GM10266 (cell line): Measurements from ENCODE around the gene ACACB.
A peak's percentile ranks its signal among the peaks of the same experiment; 100 is the strongest.

Experiments
- DNase-seq: peaks from one replicate; pipeline ENCODE4 v3.0.0; 2012; ENCODE audit errors: extremely low spot score
- TF ChIP-seq, protein P1 (sequence below): IDR thresholded peaks from 2 replicates; pipeline ENCODE4 v1.5.1; 2012; ENCODE audit warnings: mild to moderate bottlenecking, low read depth; ENCODE audit not compliant: control insufficient read depth, insufficient read depth; ENCODE audit errors: missing control alignments

ACACB gene

DNA sequence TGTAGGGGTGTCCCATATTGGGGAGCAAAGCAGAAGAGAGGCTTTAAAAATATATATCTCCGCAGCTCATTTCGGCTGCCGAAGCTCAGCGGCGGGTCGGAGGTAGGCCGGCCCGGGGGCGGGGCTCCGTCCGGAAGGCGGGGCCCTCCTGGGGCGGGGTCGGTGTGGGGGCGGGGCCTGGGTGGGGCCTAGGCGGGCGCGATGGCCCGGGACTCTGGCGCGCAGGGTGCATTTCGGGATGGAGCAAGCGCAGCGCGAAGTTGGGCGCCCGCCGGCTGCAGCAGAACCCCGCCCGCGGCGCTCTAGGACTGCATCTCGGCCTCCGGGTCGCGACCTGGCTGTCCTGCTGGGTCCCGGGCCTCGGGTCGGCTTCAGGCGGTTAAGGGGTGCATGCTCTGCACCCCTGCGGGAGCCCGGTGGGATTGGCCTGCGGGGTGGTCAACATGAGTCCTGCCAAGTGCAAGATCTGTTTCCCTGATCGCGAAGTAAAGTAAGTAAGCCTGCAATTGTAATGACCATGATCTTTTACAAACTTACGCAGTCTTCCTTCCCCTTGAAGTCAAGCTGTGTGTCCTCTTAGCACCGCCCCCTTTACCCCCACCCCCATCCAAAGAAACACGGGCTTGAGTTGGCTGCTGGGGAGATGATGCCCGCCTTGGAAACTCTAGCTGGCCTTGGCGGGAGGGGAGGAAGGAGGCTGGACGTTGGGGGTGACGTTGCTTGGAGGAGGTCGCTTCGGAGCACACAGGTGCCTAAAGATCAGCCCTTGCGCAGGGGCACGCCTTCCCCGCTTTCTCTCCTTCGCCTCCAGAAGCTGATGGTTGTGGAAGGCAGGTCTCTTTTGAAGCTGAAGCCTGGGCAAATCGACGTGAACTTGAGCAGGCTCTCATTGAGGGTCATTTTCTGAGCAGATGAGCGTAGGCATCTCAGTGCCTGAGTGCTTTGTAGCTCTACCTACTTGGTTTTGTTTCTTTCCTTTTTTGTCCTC, 38.4 kb downstream of the ACACB start:
- TF ChIP-seq, protein P1, sequence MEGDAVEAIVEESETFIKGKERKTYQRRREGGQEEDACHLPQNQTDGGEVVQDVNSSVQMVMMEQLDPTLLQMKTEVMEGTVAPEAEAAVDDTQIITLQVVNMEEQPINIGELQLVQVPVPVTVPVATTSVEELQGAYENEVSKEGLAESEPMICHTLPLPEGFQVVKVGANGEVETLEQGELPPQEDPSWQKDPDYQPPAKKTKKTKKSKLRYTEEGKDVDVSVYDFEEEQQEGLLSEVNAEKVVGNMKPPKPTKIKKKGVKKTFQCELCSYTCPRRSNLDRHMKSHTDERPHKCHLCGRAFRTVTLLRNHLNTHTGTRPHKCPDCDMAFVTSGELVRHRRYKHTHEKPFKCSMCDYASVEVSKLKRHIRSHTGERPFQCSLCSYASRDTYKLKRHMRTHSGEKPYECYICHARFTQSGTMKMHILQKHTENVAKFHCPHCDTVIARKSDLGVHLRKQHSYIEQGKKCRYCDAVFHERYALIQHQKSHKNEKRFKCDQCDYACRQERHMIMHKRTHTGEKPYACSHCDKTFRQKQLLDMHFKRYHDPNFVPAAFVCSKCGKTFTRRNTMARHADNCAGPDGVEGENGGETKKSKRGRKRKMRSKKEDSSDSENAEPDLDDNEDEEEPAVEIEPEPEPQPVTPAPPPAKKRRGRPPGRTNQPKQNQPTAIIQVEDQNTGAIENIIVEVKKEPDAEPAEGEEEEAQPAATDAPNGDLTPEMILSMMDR: no peak
- DNase-seq: peak; percentile 93

DNA sequence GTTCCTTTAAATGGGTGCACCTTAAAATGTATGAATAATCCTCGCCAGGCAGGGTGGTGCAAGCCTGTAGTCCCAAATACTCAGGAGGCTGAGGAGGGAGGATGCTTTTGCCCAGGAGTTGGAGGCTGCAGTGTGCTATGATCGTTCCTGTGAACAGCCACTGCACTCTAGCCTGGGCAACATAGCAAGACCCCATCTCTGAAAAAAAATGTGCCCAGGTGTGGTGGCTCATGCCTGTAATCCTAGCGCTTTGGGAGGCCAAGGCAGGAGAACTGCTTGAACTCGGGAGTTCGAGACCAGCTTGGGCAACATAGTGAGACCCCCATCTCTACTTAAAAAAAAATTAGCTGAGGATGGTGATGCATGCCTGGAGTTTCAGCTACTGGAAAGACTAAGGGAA, 39.6 kb downstream of the ACACB start:
- DNase-seq: no peak
- TF ChIP-seq, protein P1: no peak

DNA sequence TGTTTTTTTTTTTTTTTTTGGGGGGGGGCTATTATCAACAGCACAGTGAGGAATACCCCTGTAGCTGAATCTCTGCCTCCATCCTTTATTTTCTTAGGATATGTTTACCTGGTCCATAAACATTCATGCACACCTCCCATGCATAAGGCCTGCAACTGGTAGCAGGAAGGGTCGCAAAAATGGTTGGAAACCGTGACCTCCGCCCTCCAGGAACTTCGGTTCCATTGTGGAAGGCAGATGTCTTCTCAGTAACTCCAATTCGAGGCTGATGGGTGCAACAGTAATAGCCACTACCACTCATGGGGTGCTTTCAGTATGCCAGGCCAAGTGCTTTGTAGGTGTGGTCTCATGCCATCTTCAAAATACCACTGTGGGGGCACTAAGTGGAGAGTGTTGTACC, 40.2 kb downstream of the ACACB start:
- TF ChIP-seq, protein P1: no peak
- DNase-seq: no peak

DNA sequence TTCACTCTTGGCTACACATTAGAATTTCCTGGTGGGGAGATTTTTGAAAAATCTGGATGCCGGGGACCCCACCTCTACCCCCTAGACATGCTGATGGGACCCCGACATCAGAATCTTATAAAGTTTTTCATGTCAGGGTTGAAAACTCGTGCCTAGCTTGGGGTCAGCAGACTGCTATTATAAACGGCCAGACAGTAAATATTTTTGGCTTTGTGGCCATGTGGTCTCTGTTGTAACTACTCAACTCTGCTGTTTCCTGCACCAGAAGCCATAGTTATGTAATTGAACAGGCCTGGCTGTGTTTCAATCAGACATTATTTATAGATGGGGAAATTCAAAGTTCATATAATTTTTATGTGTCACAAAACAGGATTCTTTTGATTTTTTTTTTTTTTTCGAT, 41.6 kb downstream of the ACACB start:
- TF ChIP-seq, protein P1: no peak
- no peak for DNase-seq

DNA sequence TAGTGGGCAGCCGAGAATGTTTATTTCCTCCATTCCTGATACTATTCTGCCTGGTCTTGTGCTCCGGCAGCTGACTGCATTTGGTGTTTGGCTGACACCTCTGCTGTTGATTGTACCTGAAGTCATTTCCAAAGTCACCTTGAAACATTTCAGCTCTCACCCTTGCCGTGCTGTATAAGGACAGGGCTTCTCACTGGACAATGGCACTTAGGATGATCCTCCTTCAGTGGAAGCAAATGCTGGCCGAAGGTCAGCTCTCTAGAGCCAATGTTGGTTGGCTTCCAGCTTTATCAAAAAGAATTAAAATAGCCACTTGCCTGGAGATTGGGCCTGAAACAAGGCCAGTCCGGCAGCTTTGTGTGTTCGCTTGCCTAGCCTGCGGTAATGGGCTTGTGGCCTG, 44.0 kb downstream of the ACACB start:
- DNase-seq: no peak

DNA sequence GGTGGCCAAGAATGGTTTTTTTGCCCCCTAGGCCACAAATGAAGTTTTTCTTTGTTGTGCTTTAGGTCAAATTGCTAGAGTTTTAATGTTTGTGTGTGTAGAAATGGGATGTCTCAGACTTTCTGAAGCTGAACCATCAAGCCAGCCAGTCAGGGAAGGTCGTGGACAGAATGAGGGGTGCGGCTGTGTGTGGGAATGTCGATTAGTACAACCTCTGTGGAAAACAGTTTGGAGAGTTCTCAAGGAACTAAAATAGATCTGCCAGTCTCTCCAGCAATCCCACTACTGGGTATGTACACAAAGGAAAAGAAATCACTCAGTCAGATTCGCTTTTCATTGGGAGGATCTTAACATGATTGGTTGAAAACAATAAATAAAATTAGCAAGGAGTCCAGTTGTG, 44.5 kb downstream of the ACACB start:
- no peak for DNase-seq
- TF ChIP-seq, protein P1: no peak

More for the DNA sequence above, 44.0 kb downstream of the ACACB start:
- TF ChIP-seq, protein P1: no peak

DNA sequence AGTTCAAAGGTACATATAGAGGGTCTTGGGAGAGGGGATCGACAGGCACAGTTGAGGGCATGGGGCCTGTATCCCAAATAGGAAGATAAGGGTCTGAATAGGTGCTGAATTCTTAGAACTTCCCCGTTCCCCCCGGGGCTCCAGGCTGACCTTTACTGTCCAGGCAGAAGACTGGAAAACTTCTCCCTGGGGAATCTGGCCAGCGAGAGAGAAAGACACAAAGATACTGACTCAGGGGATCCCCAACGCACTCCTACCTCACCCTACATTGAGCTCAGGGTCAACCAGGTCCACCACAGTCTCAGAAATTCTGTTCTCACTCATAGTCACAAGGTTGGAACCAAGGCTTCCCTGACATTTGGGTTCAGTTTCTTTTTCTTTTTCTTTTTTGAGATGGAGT, 46.2 kb downstream of the ACACB start:
- DNase-seq: no peak
- TF ChIP-seq, protein P1: no peak
